ENCODE data around the gene SMAD6.

DNA sequence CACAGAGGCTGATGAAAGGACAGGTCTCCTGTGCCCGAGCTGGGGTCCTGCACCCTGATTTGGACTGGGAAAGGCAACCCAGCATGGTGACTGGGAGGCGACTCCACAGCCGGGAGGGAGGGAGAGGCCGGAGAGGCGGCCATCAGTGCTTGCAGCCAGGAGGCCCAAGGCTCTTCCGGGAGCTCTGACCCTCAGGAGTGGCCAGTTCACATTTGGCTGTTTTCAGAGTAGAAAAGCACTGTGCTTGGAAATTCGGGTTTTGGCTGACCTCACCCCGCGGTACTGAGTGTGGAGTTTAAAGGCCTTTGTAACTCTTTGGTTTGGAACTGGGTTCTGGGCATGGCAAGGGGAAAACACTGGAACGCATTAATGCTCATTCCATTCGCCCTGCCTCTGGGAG is 31.9 kb downstream of the SMAD6 start:
- TF ChIP-seq, protein P1, sequence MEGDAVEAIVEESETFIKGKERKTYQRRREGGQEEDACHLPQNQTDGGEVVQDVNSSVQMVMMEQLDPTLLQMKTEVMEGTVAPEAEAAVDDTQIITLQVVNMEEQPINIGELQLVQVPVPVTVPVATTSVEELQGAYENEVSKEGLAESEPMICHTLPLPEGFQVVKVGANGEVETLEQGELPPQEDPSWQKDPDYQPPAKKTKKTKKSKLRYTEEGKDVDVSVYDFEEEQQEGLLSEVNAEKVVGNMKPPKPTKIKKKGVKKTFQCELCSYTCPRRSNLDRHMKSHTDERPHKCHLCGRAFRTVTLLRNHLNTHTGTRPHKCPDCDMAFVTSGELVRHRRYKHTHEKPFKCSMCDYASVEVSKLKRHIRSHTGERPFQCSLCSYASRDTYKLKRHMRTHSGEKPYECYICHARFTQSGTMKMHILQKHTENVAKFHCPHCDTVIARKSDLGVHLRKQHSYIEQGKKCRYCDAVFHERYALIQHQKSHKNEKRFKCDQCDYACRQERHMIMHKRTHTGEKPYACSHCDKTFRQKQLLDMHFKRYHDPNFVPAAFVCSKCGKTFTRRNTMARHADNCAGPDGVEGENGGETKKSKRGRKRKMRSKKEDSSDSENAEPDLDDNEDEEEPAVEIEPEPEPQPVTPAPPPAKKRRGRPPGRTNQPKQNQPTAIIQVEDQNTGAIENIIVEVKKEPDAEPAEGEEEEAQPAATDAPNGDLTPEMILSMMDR (IDR thresholded peaks at IDR 0.05): no peak
- no peak for TF ChIP-seq POLR2A (IDR thresholded peaks at IDR 0.05)
- no peak for TF ChIP-seq POLR2AphosphoS5 (IDR thresholded peaks at IDR 0.05)

Data from prostate gland (tissue), 2 donors.